ENCODE results near the gene MMP20. TPM values are rescaled to one million over a fixed set of nuclear protein-coding genes. Genes with fewer than 3 reads are reported as not detected.

The MMP20 gene
- total RNA-seq, 1 experiment from 2014 or later = not detected

GRCh38 chr11:102614031-102614430 is 11.1 kb downstream of the MMP20 start (continued):
- TF ChIP-seq, protein P1, sequence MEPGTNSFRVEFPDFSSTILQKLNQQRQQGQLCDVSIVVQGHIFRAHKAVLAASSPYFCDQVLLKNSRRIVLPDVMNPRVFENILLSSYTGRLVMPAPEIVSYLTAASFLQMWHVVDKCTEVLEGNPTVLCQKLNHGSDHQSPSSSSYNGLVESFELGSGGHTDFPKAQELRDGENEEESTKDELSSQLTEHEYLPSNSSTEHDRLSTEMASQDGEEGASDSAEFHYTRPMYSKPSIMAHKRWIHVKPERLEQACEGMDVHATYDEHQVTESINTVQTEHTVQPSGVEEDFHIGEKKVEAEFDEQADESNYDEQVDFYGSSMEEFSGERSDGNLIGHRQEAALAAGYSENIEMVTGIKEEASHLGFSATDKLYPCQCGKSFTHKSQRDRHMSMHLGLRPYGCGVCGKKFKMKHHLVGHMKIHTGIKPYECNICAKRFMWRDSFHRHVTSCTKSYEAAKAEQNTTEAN (CRISPR knock-in tag; IDR thresholded peaks at IDR 0.05) = no peak
- TF ChIP-seq ZNF232 (CRISPR knock-in tag; IDR thresholded peaks at IDR 0.05) (no peak), ZNF317 (CRISPR knock-in tag; IDR thresholded peaks at IDR 0.05; ENCODE audit: borderline replicate concordance, low read depth) (no peak), JUN (CRISPR knock-in tag; IDR thresholded peaks at IDR 0.05) (no peak), IRF2 (CRISPR knock-in tag; IDR thresholded peaks at IDR 0.05; ENCODE audit: borderline replicate concordance, low read depth) (no peak), TEAD4 (CRISPR knock-in tag; IDR thresholded peaks at IDR 0.05) (no peak)

DNA sequence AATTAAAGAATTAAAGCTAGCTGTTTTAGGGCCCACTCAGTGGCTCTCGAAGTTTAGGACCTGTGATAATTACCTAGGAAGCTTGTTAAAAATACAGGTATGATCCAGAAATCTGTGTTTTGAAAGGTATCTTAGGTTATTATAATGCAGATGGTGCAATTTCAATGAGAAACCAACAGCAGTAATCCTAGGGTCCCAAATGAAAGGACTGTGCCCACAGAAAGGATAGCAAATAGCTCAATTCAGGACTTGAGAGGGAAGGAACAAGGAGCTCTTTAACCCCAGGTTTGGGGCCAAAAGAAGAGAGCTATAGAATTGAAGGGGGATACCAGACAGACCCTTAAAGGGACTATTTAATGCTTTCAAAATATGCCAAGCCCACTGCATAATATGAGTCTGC is 11.7 kb downstream of the MMP20 start:
- Mint-ChIP-seq H3K9me3 (no peaks in the 10 kb centered on the region), H3K36me3 (no peaks in the 10 kb centered on the region), H3K27ac (peak overlapping the region; percentile 77), H3K4me3 (peak overlapping the region; percentile 6; the same call in 1 of the 2 replicates), H3K4me1 (peaks cover 40% of the 10 kb centered on the region), H3K27me3 (ENCODE audit: low read depth) (no peaks in the 10 kb centered on the region)
- ChIA-PET POLR2A (interaction anchor here (1.3 kb wide), 1 partner anchor 53 kb away, joined by 4 read pairs; no protein-coding TSS in a partner anchor), CTCF (interaction anchor here (0.6 to 5.8 kb wide), 40 partner anchors 9 to 753 kb away, joined by 3 to 78 read pairs (median 5); partner anchors contain the start of genes MMP20 and MMP7)
- peak; percentile 46 for ATAC-seq
- TF ChIP-seq FOXJ3 (CRISPR knock-in tag; IDR thresholded peaks at IDR 0.05; ENCODE audit: borderline replicate concordance) (no peak), HMGA2 (CRISPR knock-in tag; IDR thresholded peaks at IDR 0.05) (no peak)
- TF ChIP-seq, protein P2, sequence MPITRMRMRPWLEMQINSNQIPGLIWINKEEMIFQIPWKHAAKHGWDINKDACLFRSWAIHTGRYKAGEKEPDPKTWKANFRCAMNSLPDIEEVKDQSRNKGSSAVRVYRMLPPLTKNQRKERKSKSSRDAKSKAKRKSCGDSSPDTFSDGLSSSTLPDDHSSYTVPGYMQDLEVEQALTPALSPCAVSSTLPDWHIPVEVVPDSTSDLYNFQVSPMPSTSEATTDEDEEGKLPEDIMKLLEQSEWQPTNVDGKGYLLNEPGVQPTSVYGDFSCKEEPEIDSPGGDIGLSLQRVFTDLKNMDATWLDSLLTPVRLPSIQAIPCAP (CRISPR knock-in tag; IDR thresholded peaks at IDR 0.05) = no peak
- TF ChIP-seq, protein P3, sequence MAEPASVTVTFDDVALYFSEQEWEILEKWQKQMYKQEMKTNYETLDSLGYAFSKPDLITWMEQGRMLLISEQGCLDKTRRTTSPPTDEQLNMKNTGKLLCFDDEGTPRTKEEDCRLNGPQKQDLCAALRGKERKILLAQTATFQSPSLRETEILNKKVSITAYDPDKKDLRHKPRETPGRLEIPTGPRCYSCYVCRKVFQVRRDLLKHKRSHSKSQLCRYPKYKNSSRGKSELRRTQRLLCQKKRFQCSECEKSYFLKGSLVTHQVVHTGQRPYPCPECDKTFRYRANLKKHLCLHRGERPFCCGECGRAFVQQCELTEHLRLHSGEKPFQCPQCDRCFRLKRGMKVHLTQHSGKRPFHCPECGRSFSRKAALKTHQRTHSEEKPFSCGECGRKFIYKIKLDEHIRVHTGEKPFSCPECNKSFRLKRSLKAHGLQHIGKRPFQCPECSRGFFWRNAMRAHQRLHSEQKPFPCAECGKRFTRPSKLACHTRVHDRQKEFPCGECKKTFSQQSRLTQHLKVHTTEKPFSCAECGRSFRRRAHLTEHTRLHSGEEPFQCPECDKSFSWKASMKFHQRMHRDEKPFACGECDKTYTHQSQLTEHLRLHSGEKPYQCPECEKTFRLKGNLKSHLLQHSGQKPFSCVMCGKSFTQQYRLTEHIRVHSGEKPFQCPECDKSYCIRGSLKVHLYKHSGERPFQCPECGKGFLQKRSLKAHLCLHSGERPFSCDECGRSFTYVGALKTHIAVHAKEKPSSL (CRISPR knock-in tag; conservative IDR thresholded peaks at IDR 0.05) = no peak
- no peak for DNase-seq (ENCODE audit: low spot score)

DNA sequence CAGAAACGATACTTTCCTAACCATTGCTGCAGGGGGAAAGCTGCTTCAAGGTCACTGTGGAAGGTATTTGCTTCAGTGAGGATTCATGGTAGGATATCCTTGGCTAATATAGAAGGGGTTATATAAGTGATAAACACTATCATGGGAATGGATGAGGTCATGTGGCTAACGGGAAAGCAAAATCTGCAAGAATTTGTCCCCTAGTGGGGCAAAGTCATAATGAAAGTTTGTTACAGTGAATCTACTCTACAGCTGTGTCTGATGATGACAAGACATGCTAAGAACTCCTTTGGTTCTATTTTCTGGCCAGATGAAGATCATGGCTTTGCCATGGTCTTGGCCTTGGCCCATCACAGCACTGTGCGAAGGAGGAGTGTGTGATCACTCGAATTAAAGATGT is 13.8 kb downstream of the MMP20 start:
- ATAC-seq (no peak), DNase-seq (ENCODE audit: low spot score) (no peak)
- Mint-ChIP-seq H3K4me3 (no peak overlapping the region), H3K27ac (no peak overlapping the region), H3K27me3 (ENCODE audit: low read depth) (no peaks in the 10 kb centered on the region), H3K9me3 (no peaks in the 10 kb centered on the region), H3K36me3 (no peaks in the 10 kb centered on the region), H3K4me1 (peaks cover 31% of the 10 kb centered on the region)
- ChIA-PET POLR2A (no interaction called here), CTCF (no interaction called here)
- TF ChIP-seq GTF2I (CRISPR knock-in tag; conservative IDR thresholded peaks at IDR 0.05) = no peak
- TF ChIP-seq, protein P4, sequence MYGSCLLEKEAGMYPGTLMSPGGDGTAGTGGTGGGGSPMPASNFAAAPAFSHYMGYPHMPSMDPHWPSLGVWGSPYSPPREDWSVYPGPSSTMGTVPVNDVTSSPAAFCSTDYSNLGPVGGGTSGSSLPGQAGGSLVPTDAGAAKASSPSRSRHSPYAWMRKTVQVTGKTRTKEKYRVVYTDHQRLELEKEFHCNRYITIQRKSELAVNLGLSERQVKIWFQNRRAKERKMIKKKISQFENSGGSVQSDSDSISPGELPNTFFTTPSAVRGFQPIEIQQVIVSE (CRISPR knock-in tag; IDR thresholded peaks at IDR 0.05; ENCODE audit: borderline replicate concordance) = no peak

GRCh38 chr11:102610200-102610599 is 14.9 kb downstream of the MMP20 start:
- TF ChIP-seq, protein P4 (CRISPR knock-in tag; IDR thresholded peaks at IDR 0.05; ENCODE audit: borderline replicate concordance) = no peak
- TF ChIP-seq, protein P5, sequence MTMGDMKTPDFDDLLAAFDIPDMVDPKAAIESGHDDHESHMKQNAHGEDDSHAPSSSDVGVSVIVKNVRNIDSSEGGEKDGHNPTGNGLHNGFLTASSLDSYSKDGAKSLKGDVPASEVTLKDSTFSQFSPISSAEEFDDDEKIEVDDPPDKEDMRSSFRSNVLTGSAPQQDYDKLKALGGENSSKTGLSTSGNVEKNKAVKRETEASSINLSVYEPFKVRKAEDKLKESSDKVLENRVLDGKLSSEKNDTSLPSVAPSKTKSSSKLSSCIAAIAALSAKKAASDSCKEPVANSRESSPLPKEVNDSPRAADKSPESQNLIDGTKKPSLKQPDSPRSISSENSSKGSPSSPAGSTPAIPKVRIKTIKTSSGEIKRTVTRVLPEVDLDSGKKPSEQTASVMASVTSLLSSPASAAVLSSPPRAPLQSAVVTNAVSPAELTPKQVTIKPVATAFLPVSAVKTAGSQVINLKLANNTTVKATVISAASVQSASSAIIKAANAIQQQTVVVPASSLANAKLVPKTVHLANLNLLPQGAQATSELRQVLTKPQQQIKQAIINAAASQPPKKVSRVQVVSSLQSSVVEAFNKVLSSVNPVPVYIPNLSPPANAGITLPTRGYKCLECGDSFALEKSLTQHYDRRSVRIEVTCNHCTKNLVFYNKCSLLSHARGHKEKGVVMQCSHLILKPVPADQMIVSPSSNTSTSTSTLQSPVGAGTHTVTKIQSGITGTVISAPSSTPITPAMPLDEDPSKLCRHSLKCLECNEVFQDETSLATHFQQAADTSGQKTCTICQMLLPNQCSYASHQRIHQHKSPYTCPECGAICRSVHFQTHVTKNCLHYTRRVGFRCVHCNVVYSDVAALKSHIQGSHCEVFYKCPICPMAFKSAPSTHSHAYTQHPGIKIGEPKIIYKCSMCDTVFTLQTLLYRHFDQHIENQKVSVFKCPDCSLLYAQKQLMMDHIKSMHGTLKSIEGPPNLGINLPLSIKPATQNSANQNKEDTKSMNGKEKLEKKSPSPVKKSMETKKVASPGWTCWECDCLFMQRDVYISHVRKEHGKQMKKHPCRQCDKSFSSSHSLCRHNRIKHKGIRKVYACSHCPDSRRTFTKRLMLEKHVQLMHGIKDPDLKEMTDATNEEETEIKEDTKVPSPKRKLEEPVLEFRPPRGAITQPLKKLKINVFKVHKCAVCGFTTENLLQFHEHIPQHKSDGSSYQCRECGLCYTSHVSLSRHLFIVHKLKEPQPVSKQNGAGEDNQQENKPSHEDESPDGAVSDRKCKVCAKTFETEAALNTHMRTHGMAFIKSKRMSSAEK (CRISPR knock-in tag; IDR thresholded peaks at IDR 0.05; ENCODE audit: borderline replicate concordance) = no peak
- TF ChIP-seq ZNF671 (CRISPR knock-in tag; IDR thresholded peaks at IDR 0.05) (no peak), ZNF219 (CRISPR knock-in tag; IDR thresholded peaks at IDR 0.05; ENCODE audit: borderline replicate concordance) (no peak), ATF1 (CRISPR knock-in tag; IDR thresholded peaks at IDR 0.05) (no peak), MYBL2 (CRISPR knock-in tag; IDR thresholded peaks at IDR 0.05) (no peak), SP1 (CRISPR knock-in tag; conservative IDR thresholded peaks at IDR 0.05) (no peak), EMX1 (CRISPR knock-in tag; IDR thresholded peaks at IDR 0.05) (no peak)
- TF ChIP-seq, protein P6, sequence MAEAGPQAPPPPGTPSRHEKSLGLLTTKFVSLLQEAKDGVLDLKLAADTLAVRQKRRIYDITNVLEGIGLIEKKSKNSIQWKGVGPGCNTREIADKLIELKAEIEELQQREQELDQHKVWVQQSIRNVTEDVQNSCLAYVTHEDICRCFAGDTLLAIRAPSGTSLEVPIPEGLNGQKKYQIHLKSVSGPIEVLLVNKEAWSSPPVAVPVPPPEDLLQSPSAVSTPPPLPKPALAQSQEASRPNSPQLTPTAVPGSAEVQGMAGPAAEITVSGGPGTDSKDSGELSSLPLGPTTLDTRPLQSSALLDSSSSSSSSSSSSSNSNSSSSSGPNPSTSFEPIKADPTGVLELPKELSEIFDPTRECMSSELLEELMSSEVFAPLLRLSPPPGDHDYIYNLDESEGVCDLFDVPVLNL (CRISPR knock-in tag; IDR thresholded peaks at IDR 0.05; ENCODE audit: borderline replicate concordance, low read depth) = no peak
- CTCF ChIA-PET = interaction anchor here (0.7 kb wide), 1 partner anchor 56 kb away, joined by 4 read pairs; no protein-coding TSS in a partner anchor
- no peak overlapping the region for H3K4me3 Mint-ChIP-seq
- H3K27me3 Mint-ChIP-seq (ENCODE audit: low read depth) = no peaks in the 10 kb centered on the region
- H3K27ac Mint-ChIP-seq = no peak overlapping the region
- peaks cover 25% of the 10 kb centered on the region for H3K4me1 Mint-ChIP-seq
- DNase-seq (ENCODE audit: low spot score) = no peak
- POLR2A ChIA-PET = no interaction called here
- ATAC-seq = no peak
- peaks cover 6% of the 10 kb centered on the region for H3K9me3 Mint-ChIP-seq
- H3K36me3 Mint-ChIP-seq = no peaks in the 10 kb centered on the region
